ENCODE data around the gene TPP1.

DNA sequence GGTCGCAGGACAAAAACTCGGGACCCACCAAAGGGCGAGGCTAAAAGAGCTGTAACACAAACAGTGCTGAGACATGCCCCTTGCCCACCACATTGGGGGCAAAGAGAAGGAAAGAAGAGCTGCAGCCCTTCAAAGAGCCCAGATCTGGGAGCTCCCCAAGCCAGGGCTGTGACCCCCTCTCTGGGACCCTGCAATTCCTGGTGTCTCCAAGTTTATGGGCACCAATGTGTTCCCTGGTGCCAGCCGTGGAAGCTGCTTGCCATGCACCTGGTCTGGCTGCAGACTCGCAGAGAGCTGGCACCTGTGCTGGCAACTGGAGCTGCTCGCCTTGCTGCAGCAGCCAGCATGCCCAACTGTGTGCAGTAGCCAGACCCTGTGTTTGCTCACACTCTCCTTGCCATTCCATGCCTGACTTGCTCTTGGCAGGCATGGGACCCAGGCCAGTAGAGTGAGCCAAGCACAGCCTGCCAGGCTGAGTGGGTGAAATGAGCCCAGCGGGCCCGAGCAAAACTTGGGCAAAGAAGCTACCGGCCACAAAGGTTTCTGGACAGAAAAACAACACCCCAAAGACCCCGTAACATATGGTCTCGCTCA, 31.8 kb downstream of the TPP1 start:
- TF ChIP-seq, protein P1, sequence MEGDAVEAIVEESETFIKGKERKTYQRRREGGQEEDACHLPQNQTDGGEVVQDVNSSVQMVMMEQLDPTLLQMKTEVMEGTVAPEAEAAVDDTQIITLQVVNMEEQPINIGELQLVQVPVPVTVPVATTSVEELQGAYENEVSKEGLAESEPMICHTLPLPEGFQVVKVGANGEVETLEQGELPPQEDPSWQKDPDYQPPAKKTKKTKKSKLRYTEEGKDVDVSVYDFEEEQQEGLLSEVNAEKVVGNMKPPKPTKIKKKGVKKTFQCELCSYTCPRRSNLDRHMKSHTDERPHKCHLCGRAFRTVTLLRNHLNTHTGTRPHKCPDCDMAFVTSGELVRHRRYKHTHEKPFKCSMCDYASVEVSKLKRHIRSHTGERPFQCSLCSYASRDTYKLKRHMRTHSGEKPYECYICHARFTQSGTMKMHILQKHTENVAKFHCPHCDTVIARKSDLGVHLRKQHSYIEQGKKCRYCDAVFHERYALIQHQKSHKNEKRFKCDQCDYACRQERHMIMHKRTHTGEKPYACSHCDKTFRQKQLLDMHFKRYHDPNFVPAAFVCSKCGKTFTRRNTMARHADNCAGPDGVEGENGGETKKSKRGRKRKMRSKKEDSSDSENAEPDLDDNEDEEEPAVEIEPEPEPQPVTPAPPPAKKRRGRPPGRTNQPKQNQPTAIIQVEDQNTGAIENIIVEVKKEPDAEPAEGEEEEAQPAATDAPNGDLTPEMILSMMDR (IDR thresholded peaks at IDR 0.05): no peak
- no peak for TF ChIP-seq EP300 (IDR thresholded peaks at IDR 0.05)
- TF ChIP-seq POLR2A (IDR thresholded peaks at IDR 0.05): no peak
